Bronchial epithelial cell (primary cell): Measurements from ENCODE around the gene KLF6. TPM values are rescaled to one million over a fixed set of nuclear protein-coding genes. Genes with fewer than 3 reads are reported as not detected.

Source experiments
- DNase-seq: peaks from one replicate; pipeline ENCODE4 v3.0.0-alpha.2; 2010; ENCODE audit warnings: low read depth
- FAIRE-seq: peaks from 2 replicates; lab custom pipeline; 2011; peaks lifted over from hg19 to GRCh38; lab: Jason Lieb, UNC
- H3K27me3 ChIP-seq: 2 replicates; pipeline ENCODE4 v1.5.1; 2011; ENCODE audit warnings: low read length; ENCODE audit not compliant: control insufficient read depth, insufficient read depth
- H3K36me3 ChIP-seq: 2 replicates; pipeline ENCODE4 v1.5.1; 2011; ENCODE audit warnings: low read length; ENCODE audit not compliant: control insufficient read depth, insufficient read depth
- H3K4me3 ChIP-seq: 2 replicates; pipeline ENCODE4 v1.5.1; 2011; ENCODE audit warnings: mild to moderate bottlenecking, low read depth, low read length, control low read depth
- CTCF ChIP-seq: IDR thresholded peaks from 2 replicates; pipeline ENCODE4 v1.5.1; 2011; ENCODE audit warnings: mild to moderate bottlenecking, moderate library complexity, low read length, control low read depth, inconsistent platforms; ENCODE audit not compliant: insufficient read depth, severe bottlenecking
- total RNA-seq: library from RNA; depleted of rRNA; stranded (reverse); fragments of >200 nt; gene quantifications from 2 replicates; pipeline ENCODE4 v1.2.1, GENCODE V29; 2014

KLF6 gene
- 49.7 and 70.6 TPM in 2 replicates for total RNA-seq

- no peaks in the 10 kb centered on the region for H3K27me3 ChIP-seq
- peak within 1 kb of the TSS; percentile 97 for H3K4me3 ChIP-seq
- FAIRE-seq (no peak), DNase-seq (no peak)
- TF ChIP-seq CTCF = no peak
- peaks cover 25% of the 10 kb centered on the region for H3K36me3 ChIP-seq
Measured at GRCh38 chr10:3784510-3785250, at the start of gene KLF6. KLF6 (minus strand) TSS chr10:3785209; CDS start chr10:3785014, 195 bp downstream.

GRCh38 chr10:3834404-3834803 is 49.4 kb upstream of the KLF6 start:
- TF ChIP-seq CTCF = no peak
- FAIRE-seq (no peak), DNase-seq (no peak)
- no peak overlapping the region for H3K4me3 ChIP-seq
- no peaks in the 10 kb centered on the region for H3K36me3 ChIP-seq
- no peaks in the 10 kb centered on the region for H3K27me3 ChIP-seq

GRCh38 chr10:3833046-3833445 is 48.0 kb upstream of the KLF6 start:
- Histone ChIP-seq H3K27me3 (no peaks in the 10 kb centered on the region), H3K36me3 (no peaks in the 10 kb centered on the region), H3K4me3 (no peak overlapping the region)
- no peak for TF ChIP-seq CTCF
- DNase-seq (no peak), FAIRE-seq (no peak)

- Histone ChIP-seq H3K27me3 (no peaks in the 10 kb centered on the region), H3K36me3 (no peaks in the 10 kb centered on the region), H3K4me3 (no peak overlapping the region)
- TF ChIP-seq CTCF = no peak
- DNase-seq = no peak
- FAIRE-seq = no peak
Measured at GRCh38 chr10:3832022-3832786, 47.2 kb upstream of the KLF6 start.

- no peaks in the 10 kb centered on the region for H3K36me3 ChIP-seq
- FAIRE-seq (no peak), DNase-seq (no peak)
- TF ChIP-seq CTCF = no peak
- H3K4me3 ChIP-seq = no peak overlapping the region
- no peaks in the 10 kb centered on the region for H3K27me3 ChIP-seq
Measured at GRCh38 chr10:3831608-3832007, 46.6 kb upstream of the KLF6 start.
